A673 (cell line): ENCODE measurements around the gene DNA2.

Experiments
- EZH2 ChIP-seq: fragments of 200-600 bp; sonication (generic); IDR thresholded peaks from 2 replicates; pipeline ENCODE4 v1.6.1; 2017; ENCODE audit warnings: borderline replicate concordance, low read depth, mild to moderate bottlenecking, mixed read lengths, antibody characterized with exemption, low read length; ENCODE audit not compliant: poor library complexity, severe bottlenecking
- TF ChIP-seq, protein P1 (sequence below): fragments of 300-800, 200-600 bp; sonication (generic); conservative IDR thresholded peaks from 2 replicates; pipeline ENCODE4 v1.5.1; 2017; ENCODE audit warnings: low read depth, mild to moderate bottlenecking, antibody characterized with exemption, low read length, moderate library complexity, mixed read lengths

- TF ChIP-seq EZH2, result no peak
- TF ChIP-seq, protein P1, sequence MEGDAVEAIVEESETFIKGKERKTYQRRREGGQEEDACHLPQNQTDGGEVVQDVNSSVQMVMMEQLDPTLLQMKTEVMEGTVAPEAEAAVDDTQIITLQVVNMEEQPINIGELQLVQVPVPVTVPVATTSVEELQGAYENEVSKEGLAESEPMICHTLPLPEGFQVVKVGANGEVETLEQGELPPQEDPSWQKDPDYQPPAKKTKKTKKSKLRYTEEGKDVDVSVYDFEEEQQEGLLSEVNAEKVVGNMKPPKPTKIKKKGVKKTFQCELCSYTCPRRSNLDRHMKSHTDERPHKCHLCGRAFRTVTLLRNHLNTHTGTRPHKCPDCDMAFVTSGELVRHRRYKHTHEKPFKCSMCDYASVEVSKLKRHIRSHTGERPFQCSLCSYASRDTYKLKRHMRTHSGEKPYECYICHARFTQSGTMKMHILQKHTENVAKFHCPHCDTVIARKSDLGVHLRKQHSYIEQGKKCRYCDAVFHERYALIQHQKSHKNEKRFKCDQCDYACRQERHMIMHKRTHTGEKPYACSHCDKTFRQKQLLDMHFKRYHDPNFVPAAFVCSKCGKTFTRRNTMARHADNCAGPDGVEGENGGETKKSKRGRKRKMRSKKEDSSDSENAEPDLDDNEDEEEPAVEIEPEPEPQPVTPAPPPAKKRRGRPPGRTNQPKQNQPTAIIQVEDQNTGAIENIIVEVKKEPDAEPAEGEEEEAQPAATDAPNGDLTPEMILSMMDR, result no peak
Observed at GRCh38 chr10:68496072-68496471, 24.3 kb upstream of the DNA2 start.
